Vagina (tissue), 2 donors: ENCODE data around the gene MRPL1.

Experiments used
- CTCF ChIP-seq, 3 experiments: fragments of 450-650 bp in 2 of 3; fragments of 200-600 bp in 1 of 3; sonication (generic) in 1 of 3; IDR thresholded peaks; one replicate each; pipeline ENCODE4 v1.5.1; 2017 to 2019; ENCODE audit warnings: antibody characterized with exemption in 3 of 3, mild to moderate bottlenecking in 2 of 3, moderate library complexity in 2 of 3
- POLR2A ChIP-seq, 2 donors: fragments of 450-650 bp; IDR thresholded peaks; one replicate each; pipeline ENCODE4 v1.6.1; 2017; ENCODE audit warnings: antibody characterized with exemption in 2 of 2, mild to moderate bottlenecking in 2 of 2, moderate library complexity in 2 of 2
- POLR2AphosphoS5 ChIP-seq, 2 donors: sonication (generic); formaldehyde crosslinking; IDR thresholded peaks; one replicate each; pipeline ENCODE4 v1.9.0; 2017; ENCODE audit warnings: antibody characterized with exemption in 2 of 2, mild to moderate bottlenecking in 2 of 2, low read depth in 1 of 2; ENCODE audit not compliant: insufficient read depth in 1 of 2

GRCh38 chr4:77848508-77848907 is 14.1 kb upstream of the MRPL1 start:
- TF ChIP-seq POLR2AphosphoS5 (IDR thresholded peaks at IDR 0.05; ENCODE audit: insufficient read depth in 1 of 2, low read depth in 1 of 2): no peak
- no peak for TF ChIP-seq CTCF (IDR thresholded peaks at IDR 0.05)
- TF ChIP-seq POLR2A (IDR thresholded peaks at IDR 0.05): no peak
